Fibroblast of mammary gland (primary cell): ENCODE data around the gene FARS2.
A peak's percentile ranks its signal among the peaks of the same experiment; 100 is the strongest.

Experiments
- DNase-seq: peaks from one replicate; pipeline ENCODE4 v3.0.0-alpha.2; 2010; ENCODE audit warnings: low read depth
- H3K4me3 ChIP-seq: 2 replicates; pipeline ENCODE4 v1.5.1; 2011; ENCODE audit warnings: low read depth, mild to moderate bottlenecking, low read length, moderate library complexity; ENCODE audit not compliant: control insufficient read depth
- TF ChIP-seq, protein P1 (sequence below): conservative IDR thresholded peaks from 2 replicates; pipeline ENCODE4 v1.5.1; 2011; ENCODE audit warnings: low read depth, low read length, inconsistent platforms; ENCODE audit not compliant: control insufficient read depth, insufficient read depth

Gene FARS2

DNA sequence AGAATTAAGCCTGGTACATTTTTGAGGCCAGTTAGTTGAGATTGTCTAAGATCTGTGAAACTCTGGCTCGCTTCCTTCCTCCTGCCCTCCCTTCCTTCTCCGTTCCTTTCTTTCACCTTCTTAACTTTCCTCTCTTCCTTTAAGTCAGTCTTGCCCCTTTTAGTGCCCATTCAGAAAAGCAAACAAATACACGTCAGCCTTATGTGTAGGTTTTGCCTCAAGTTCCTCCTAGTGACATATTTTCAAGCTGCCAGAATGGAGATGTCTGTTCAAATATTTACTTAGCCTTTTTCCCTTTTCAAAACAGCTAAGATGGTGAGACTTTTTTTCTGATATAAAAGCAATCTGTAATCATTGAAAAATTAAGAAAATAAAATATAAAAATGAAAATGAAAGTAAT is 178.4 kb downstream of the FARS2 start:
- DNase-seq, result no peak
- TF ChIP-seq, protein P1, sequence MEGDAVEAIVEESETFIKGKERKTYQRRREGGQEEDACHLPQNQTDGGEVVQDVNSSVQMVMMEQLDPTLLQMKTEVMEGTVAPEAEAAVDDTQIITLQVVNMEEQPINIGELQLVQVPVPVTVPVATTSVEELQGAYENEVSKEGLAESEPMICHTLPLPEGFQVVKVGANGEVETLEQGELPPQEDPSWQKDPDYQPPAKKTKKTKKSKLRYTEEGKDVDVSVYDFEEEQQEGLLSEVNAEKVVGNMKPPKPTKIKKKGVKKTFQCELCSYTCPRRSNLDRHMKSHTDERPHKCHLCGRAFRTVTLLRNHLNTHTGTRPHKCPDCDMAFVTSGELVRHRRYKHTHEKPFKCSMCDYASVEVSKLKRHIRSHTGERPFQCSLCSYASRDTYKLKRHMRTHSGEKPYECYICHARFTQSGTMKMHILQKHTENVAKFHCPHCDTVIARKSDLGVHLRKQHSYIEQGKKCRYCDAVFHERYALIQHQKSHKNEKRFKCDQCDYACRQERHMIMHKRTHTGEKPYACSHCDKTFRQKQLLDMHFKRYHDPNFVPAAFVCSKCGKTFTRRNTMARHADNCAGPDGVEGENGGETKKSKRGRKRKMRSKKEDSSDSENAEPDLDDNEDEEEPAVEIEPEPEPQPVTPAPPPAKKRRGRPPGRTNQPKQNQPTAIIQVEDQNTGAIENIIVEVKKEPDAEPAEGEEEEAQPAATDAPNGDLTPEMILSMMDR, result no peak
- H3K4me3 ChIP-seq, result no peak overlapping the region

DNA sequence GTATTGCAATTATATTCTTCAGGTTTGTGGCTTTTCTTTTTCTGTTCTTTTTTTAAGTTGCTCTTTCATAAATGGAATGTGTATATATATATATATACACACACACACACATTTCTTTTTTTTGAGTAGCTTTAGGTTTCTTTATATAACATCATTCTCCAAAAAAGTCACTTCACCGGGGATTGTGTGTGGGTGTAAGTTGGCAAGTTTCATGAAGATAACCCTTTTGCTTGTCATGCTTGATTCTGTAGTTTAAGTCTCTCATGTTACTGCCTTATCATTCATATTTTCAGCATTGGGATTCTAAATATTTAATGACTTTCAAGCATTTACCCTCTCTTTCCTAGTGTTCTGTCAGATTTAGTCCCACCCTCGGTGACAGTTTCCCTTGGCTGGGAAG is 181.0 kb downstream of the FARS2 start:
- TF ChIP-seq, protein P1, result no peak
- no peak overlapping the region for H3K4me3 ChIP-seq
- DNase-seq, result no peak

DNA sequence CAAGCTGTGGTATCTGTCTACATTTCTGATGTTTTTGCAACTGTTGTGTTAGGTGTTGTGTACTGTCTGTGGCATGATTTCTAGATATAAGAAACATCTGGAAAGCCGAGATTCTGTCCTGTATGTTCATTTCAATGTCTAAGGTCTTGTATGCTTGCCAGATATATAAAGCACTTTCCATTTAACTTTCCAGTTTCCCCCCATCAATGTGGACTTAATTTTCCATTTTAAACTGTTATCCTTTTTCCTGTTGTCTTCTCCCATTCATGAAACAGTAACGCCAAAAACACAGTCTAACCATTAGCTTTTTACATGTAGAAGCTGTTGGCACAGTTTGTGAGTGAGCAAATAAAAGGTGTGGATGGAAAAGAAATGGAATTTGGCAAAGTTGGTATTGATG is 181.6 kb downstream of the FARS2 start:
- H3K4me3 ChIP-seq, result no peak overlapping the region
- no peak for DNase-seq
- TF ChIP-seq, protein P1, result no peak

DNA sequence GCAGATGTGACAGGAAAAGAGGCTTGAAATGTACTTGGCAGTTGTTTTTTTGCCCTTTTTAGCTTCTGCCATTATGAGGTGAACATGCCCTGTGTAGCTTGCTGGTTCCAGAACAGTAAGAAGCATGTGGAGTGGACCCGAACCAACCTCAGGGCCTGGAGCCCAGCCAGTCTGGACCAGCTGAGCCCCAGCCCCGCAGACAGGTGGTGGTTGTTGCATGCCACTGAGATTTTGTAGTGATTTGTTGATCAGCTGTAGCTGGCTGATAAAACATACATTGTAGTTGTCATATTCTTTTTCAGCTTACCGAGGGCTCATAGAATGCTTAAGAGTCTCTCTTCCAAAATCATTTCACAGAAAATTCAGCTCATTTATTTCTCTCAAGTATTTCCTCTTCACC is 182.2 kb downstream of the FARS2 start:
- no peak for DNase-seq
- no peak overlapping the region for H3K4me3 ChIP-seq
- TF ChIP-seq, protein P1, result no peak

DNA sequence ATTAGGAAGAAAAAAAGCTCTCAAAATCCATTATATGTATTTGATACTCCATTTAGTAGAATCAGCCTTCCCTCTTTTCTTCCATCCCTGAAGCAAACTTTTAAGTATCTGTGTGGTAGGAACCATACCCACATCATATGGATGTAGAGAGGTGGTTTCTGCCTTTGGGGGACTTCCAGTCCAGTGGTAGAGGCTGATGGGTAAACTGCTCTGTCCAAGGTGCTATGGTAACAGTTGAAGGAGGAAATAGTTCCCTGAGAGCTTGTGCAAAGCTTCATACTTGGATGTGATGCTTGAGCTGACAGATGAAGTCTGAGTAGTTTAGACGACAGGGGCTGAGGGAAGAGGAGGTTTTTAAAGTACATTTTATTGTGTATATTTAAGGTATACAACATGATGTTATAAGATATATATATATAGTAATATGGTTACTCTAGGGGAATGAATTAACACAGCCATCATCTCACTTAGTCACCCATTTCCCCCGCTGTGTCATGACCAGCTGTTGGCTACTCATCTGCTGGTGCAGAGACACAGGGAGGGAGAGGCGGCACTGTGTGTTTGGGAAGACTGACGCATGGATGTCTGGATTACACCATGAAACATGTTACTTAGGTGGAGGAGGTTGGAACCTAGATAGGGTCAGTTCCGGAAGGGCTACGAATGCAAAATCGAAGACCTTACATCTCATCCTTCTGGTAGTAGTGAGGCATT is 185.2 kb downstream of the FARS2 start:
- TF ChIP-seq, protein P1, result no peak
- no peak overlapping the region for H3K4me3 ChIP-seq
- DNase-seq, result peak; percentile 66

DNA sequence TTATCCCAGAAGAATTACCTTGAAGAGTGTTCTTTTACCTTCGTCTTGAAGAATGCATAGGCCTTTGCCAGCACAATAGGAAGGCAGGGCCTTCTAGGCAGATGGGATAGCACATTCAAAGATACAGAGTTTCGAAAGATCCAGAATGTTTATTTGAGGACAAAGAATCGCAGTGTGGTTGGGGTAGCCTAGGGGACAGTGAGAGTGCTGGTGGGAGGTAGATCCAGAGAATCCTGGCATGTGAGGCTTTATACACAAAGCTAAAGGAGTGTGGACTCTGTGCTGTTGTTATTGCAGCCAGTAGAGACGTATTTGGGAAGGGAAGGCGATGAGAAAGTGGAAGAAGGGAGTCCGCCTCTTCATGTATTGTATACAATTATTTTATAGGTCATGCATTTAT is 186.6 kb downstream of the FARS2 start:
- H3K4me3 ChIP-seq, result no peak overlapping the region
- no peak for DNase-seq
- TF ChIP-seq, protein P1, result no peak

DNA sequence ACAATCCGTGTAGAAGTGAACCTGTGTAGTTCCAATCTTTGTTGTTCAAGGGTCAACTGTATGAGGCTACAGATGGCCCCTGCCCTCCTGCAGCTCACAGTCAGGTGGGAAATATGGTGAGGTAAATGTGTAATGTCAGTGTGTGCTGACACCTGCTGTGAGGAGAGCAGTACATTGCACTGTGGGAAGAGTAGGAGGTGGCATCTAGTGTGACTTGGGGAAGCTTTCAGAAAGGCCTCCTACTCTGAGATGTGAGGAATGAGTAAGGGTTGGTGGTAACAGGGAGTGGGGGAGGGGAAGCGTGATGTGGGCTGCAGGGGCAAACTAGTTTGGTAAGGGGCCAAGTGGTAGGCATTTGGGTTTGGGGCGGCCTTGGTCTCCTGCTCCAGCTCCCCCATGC is 188.8 kb downstream of the FARS2 start:
- DNase-seq, result no peak
- TF ChIP-seq, protein P1, result no peak
- no peak overlapping the region for H3K4me3 ChIP-seq
